Brain microvascular endothelial cell (primary cell): ENCODE data around the gene NLRX1.
A peak's percentile ranks its signal among the peaks of the same experiment; 100 is the strongest.

ENCODE experiments used
- DNase-seq: peaks from one replicate; pipeline ENCODE4 v3.0.0-alpha.2; 2020
- H3K27ac ChIP-seq: fragments of 250-450 bp; sonication (Bioruptor Pico); 2 replicates; pipeline ENCODE4 v1.5.1; 2020; ENCODE audit warnings: mild to moderate bottlenecking, moderate library complexity
- H3K27me3 ChIP-seq: fragments of 250-450 bp; sonication (Bioruptor Pico); replicated peaks from 2 replicates; pipeline ENCODE4 v1.5.1; 2020; ENCODE audit warnings: mild to moderate bottlenecking
- H3K36me3 ChIP-seq: fragments of 250-450 bp; sonication (Bioruptor Pico); replicated peaks from 2 replicates; pipeline ENCODE4 v1.5.1; 2020; ENCODE audit warnings: mild to moderate bottlenecking
- H3K4me3 ChIP-seq: 2 replicates; pipeline ENCODE4 v1.5.1; 2011; ENCODE audit warnings: low read depth, mild to moderate bottlenecking, control low read depth, low read length, moderate library complexity
- CTCF ChIP-seq: IDR thresholded peaks from 2 replicates; pipeline ENCODE4 v1.5.1; 2011; ENCODE audit warnings: low read depth, mild to moderate bottlenecking, moderate library complexity, low read length, control low read depth, inconsistent platforms; ENCODE audit errors: missing control alignments
- in situ Hi-C: cut with HindIII; loops from 2 replicates; pipeline ENCODE4 v1.10.0; 2017; ENCODE audit warnings: low sequenced_read_pairs, low pct_ligation_motif_present

The NLRX1 gene

GRCh38 chr11:119167933-119168332 lies 592 bp upstream of the NLRX1 start:
- TF ChIP-seq CTCF, result no peak
- no peak for DNase-seq
- Histone ChIP-seq H3K27me3 (no peaks in the 10 kb centered on the region), H3K27ac (no peak overlapping the region), H3K4me3 (no peak overlapping the region), H3K36me3 (no peaks in the 10 kb centered on the region)
- in situ Hi-C loops, result no loop called here

- in situ Hi-C loops, result no loop called here
- H3K27ac ChIP-seq, result no peak overlapping the region
- no peak for DNase-seq
- no peaks in the 10 kb centered on the region for H3K27me3 ChIP-seq
- no peaks in the 10 kb centered on the region for H3K36me3 ChIP-seq
- TF ChIP-seq CTCF, result no peak
- H3K4me3 ChIP-seq, result peak overlapping the region; percentile 61
These were observed 776 bp downstream of the NLRX1 start for GRCh38 chr11:119169282-119169719.

- Histone ChIP-seq H3K27ac (no peak overlapping the region), H3K36me3 (no peaks in the 10 kb centered on the region), H3K27me3 (no peaks in the 10 kb centered on the region), H3K4me3 (no peak overlapping the region)
- no peak for DNase-seq
- in situ Hi-C loops, result no loop called here
- TF ChIP-seq CTCF, result no peak
These were observed 4.0 kb downstream of the NLRX1 start for GRCh38 chr11:119172513-119172912.

GRCh38 chr11:119173453-119173852 lies 4.9 kb downstream of the NLRX1 start:
- in situ Hi-C loops, result no loop called here
- H3K4me3 ChIP-seq, result no peak overlapping the region

GRCh38 chr11:119175493-119176077 lies 7.1 kb downstream of the NLRX1 start:
- Histone ChIP-seq H3K27me3 (no peaks in the 10 kb centered on the region), H3K27ac (no peak overlapping the region), H3K36me3 (no peaks in the 10 kb centered on the region), H3K4me3 (no peak overlapping the region)
- in situ Hi-C loops, result no loop called here
- no peak for DNase-seq
- TF ChIP-seq CTCF, result no peak

More at GRCh38 chr11:119173453-119173852, 4.9 kb downstream of the NLRX1 start:
- H3K27me3 ChIP-seq, result no peaks in the 10 kb centered on the region
- H3K36me3 ChIP-seq, result no peaks in the 10 kb centered on the region
- H3K27ac ChIP-seq, result no peak overlapping the region
- TF ChIP-seq CTCF, result no peak
- DNase-seq, result no peak

- H3K4me3 ChIP-seq, result no peak overlapping the region
- H3K36me3 ChIP-seq, result no peaks in the 10 kb centered on the region
- no peak for DNase-seq
- H3K27me3 ChIP-seq, result no peaks in the 10 kb centered on the region
- in situ Hi-C loops, result no loop called here
- TF ChIP-seq CTCF, result no peak
- H3K27ac ChIP-seq, result no peak overlapping the region
These were observed 9.7 kb downstream of the NLRX1 start for GRCh38 chr11:119178166-119178680.
